ENCODE measurements around the gene COL4A5.

COL4A5 gene

GRCh38 chrX:108642273-108642628 is 202.6 kb downstream of the COL4A5 start:
- no peak for DNase-seq

GRCh38 chrX:108664701-108665100 is 225.1 kb downstream of the COL4A5 start:
- no peak for DNase-seq

GRCh38 chrX:108666101-108666500 is 226.5 kb downstream of the COL4A5 start:
- DNase-seq: no peak

- no peak for DNase-seq
Measured at GRCh38 chrX:108671526-108671925, 231.9 kb downstream of the COL4A5 start.

GRCh38 chrX:108696690-108697089 is 257.1 kb downstream of the COL4A5 start:
- no peak for DNase-seq

- peak; percentile 53 to 55 for DNase-seq
Measured at GRCh38 chrX:108699368-108699767, 259.7 kb downstream of the COL4A5 start.

GRCh38 chrX:108701633-108702032 is 262.0 kb downstream of the COL4A5 start:
- no peak for DNase-seq

- DNase-seq: no peak
Measured at GRCh38 chrX:108702530-108702929, 262.9 kb downstream of the COL4A5 start.

GRCh38 chrX:108704839-108705238 is 265.2 kb downstream of the COL4A5 start:
- no peak for DNase-seq

- DNase-seq: peak in 1 of 2 experiments; percentile 7
Measured at GRCh38 chrX:108712886-108713285, 273.2 kb downstream of the COL4A5 start.

- DNase-seq: no peak
Measured at GRCh38 chrX:108722561-108722960, 282.9 kb downstream of the COL4A5 start.

- DNase-seq: no peak
Measured at GRCh38 chrX:108726748-108727147, 287.1 kb downstream of the COL4A5 start.

GRCh38 chrX:108731153-108731552 is 291.5 kb downstream of the COL4A5 start:
- no peak for DNase-seq

GRCh38 chrX:108732630-108733321 is 293.1 kb downstream of the COL4A5 start:
- peak in 1 of 2 experiments; percentile 37 for DNase-seq

GRCh38 chrX:108734426-108734825 is 294.8 kb downstream of the COL4A5 start:
- no peak for DNase-seq

GRCh38 chrX:108735091-108735678 is 295.5 kb downstream of the COL4A5 start:
- peak; percentile 33 to 54 for DNase-seq

GRCh38 chrX:108735679-108736508 is 296.3 kb downstream of the COL4A5 start:
- DNase-seq: peak; percentile 7 to 66

GRCh38 chrX:108736509-108737479 is 297.2 kb downstream of the COL4A5 start, which contains the start of gene IRS4:
Gene IRS4 (minus strand): TSS chrX:108736563.
- peak; percentile 44 to 46 for DNase-seq

GRCh38 chrX:108737754-108738153 is 298.1 kb downstream of the COL4A5 start:
- no peak for DNase-seq

- no peak for DNase-seq
Measured at GRCh38 chrX:108740299-108740774, 300.7 kb downstream of the COL4A5 start.

Measured in NCI-H2081 (cell line).